Kidney (tissue), 14 donors: ENCODE data around the gene ZBTB46. TPM values are rescaled to one million over a fixed set of nuclear protein-coding genes. Genes with fewer than 3 reads are reported as not detected.
A peak's percentile ranks its signal among the peaks of the same experiment; 100 is the strongest.
"Not testable (repeated sequence)": the region's sequence is repeated elsewhere in the genome, so short reads cannot be mapped to it uniquely, and the experiment has no call there.

Experiments used
- DNase-seq, 5 donors: peaks; one replicate each; pipeline ENCODE4 v3.0.0-alpha.2; 2013 to 2020
- FAIRE-seq: peaks from 2 replicates; lab custom pipeline; 2012; peaks lifted over from hg19 to GRCh38; lab: Jason Lieb, UNC
- H3K27ac ChIP-seq, 2 donors: one replicate each; pipeline ENCODE4 v1.7.0; 2013; ENCODE audit warnings: low read depth in 2 of 2, low read length in 2 of 2, inconsistent platforms in 1 of 2
- H3K27me3 ChIP-seq: one replicate; pipeline ENCODE4 v1.7.1; 2013; ENCODE audit warnings: low read length, inconsistent platforms; ENCODE audit not compliant: control insufficient read depth, insufficient read depth
- H3K36me3 ChIP-seq, 3 donors: one replicate each; pipeline versions ENCODE4 v1.7.0 to v1.7.1; 2013; ENCODE audit warnings: low read length in 3 of 3, control low read depth in 1 of 3, inconsistent platforms in 1 of 3; ENCODE audit not compliant: insufficient read depth in 3 of 3, control insufficient read depth in 2 of 3
- H3K4me1 ChIP-seq, 3 donors: one replicate each; pipeline versions ENCODE4 v1.7.0 to v1.7.1; 2013; ENCODE audit warnings: low read length in 3 of 3, inconsistent platforms in 1 of 3, low read depth in 1 of 3; ENCODE audit not compliant: control insufficient read depth in 2 of 3, insufficient read depth in 2 of 3
- H3K4me3 ChIP-seq, 3 donors: one replicate each; pipeline versions ENCODE4 v1.7.0 to v1.8.1; 2013; ENCODE audit warnings: low read length in 3 of 3, control low read depth in 1 of 3, inconsistent platforms in 1 of 3
- H3K9ac ChIP-seq, 3 donors: one replicate each; pipeline versions ENCODE4 v1.7.0 to v1.7.1; 2013; ENCODE audit warnings: low read length in 3 of 3, control low read depth in 1 of 3, inconsistent platforms in 1 of 3
- H3K9me3 ChIP-seq, 3 donors: one replicate each; pipeline versions ENCODE4 v1.7.0 to v1.7.1; 2013; ENCODE audit warnings: low read length in 3 of 3, control low read depth in 1 of 3, inconsistent platforms in 1 of 3; ENCODE audit not compliant: control insufficient read depth in 2 of 3, insufficient read depth in 1 of 3
- CTCF ChIP-seq: IDR thresholded peaks from 3 replicates; pipeline ENCODE4 v1.5.1; 2012; ENCODE audit warnings: mild to moderate bottlenecking, moderate library complexity, borderline replicate concordance; ENCODE audit not compliant: insufficient read depth; ENCODE audit errors: extremely low read depth
- intact Hi-C: fragments of 100-400 bp; cut with DNase I; formaldehyde crosslinking; loops from one replicate; pipeline ENCODE4 v1.11.1; 2022
- polyA plus RNA-seq: library from polyadenylated mRNA; stranded (reverse); fragments of 350-450 nt; fragmentation: Illumina TruSeq; extraction: RNeasy Lipid Tissue Mini Kit (QIAGEN cat#74804); gene quantifications from one replicate; pipeline ENCODE4 v1.2.3, GENCODE V29; 2014; ENCODE audit warnings: low read depth, low replicate concordance; ENCODE audit not compliant: insufficient read depth
- total RNA-seq: library from RNA; stranded (reverse); fragmentation: NEBNext Ultra II Directional; extraction: Animal tissue kit (Norgen Biotek cat#: 25700); gene quantifications from one replicate; pipeline ENCODE4 v1.2.1, GENCODE V29; 2021
- donor health status: control.
- donor health status: control.
- donor health status: control.
- donor health status: control.
- donor health status: control.
- donor health status: DM: yes; HTN: yes; CAD: no.
- donor health status: Normal renal cell carcinoma (clear cell type).

The ZBTB46 gene
- total and polyA plus RNA-seq, 2 donors from 2014 or later: 4.5 to 24.0 TPM

GRCh38 chr20:63855363-63856097 lies 24.5 kb upstream of the ZBTB46 start:
- no peaks in the 10 kb centered on the region for H3K27me3 ChIP-seq
- H3K4me3 ChIP-seq: no peak overlapping the region
- intact Hi-C loops: no loop called here
- H3K4me1 ChIP-seq: peaks cover 7 to 48% (median 25%) of the 10 kb centered on the region in 3 donors
- H3K9ac ChIP-seq: no peak overlapping the region
- H3K27ac ChIP-seq: peak overlapping the region in 1 of 2 donors; percentile 37
- H3K9me3 ChIP-seq: no peaks in the 10 kb centered on the region
- FAIRE-seq (no peak), DNase-seq (peak in 3 of 5 donors; percentile 54 to 78 (median 70))
- no peak for TF ChIP-seq CTCF
- no peaks in the 10 kb centered on the region for H3K36me3 ChIP-seq

- no peak overlapping the region for H3K4me3 ChIP-seq
- FAIRE-seq: no peak
- H3K27ac ChIP-seq: peak overlapping the region; percentile 48 to 71
- peak in 4 of 5 donors; percentile 40 to 84 (median 70) for DNase-seq
- no peak overlapping the region for H3K9ac ChIP-seq
- H3K27me3 ChIP-seq: no peaks in the 10 kb centered on the region
- intact Hi-C loops: no loop called here
- H3K4me1 ChIP-seq: peaks cover 7 to 48% (median 25%) of the 10 kb centered on the region in 3 donors
- H3K36me3 ChIP-seq: no peaks in the 10 kb centered on the region
- H3K9me3 ChIP-seq: no peaks in the 10 kb centered on the region
- TF ChIP-seq CTCF: no peak
Measured at GRCh38 chr20:63854766-63855362, 23.8 kb upstream of the ZBTB46 start.

- Histone ChIP-seq H3K4me3 (no peak overlapping the region), H3K36me3 (no peaks in the 10 kb centered on the region), H3K4me1 (peaks cover 4 to 42% (median 19%) of the 10 kb centered on the region in 3 donors), H3K9ac (no peak overlapping the region), H3K27ac (peak overlapping the region; percentile 48 to 71), H3K27me3 (no peaks in the 10 kb centered on the region), H3K9me3 (no peaks in the 10 kb centered on the region)
- intact Hi-C loops: no loop called here
- DNase-seq (peak in 4 of 5 donors; percentile 45 to 82 (median 74)), FAIRE-seq (no peak)
- no peak for TF ChIP-seq CTCF
Measured at GRCh38 chr20:63854069-63854765, 23.2 kb upstream of the ZBTB46 start.

- H3K9me3 ChIP-seq, intact Hi-C loops, H3K36me3 ChIP-seq, H3K9ac ChIP-seq, DNase-seq, FAIRE-seq, H3K4me3 ChIP-seq, H3K27me3 ChIP-seq: not testable (repeated sequence)
- H3K27ac ChIP-seq: peak overlapping the region in 1 of 2 donors; percentile 63
- peaks cover 0 to 38% (median 17%) of the 10 kb centered on the region in 3 donors for H3K4me1 ChIP-seq
Measured at GRCh38 chr20:63853733-63854068, 22.6 kb upstream of the ZBTB46 start.

- H3K27me3 ChIP-seq, H3K9me3 ChIP-seq, H3K9ac ChIP-seq, H3K27ac ChIP-seq, FAIRE-seq, DNase-seq, intact Hi-C loops, H3K4me3 ChIP-seq, H3K36me3 ChIP-seq: not testable (repeated sequence)
- H3K4me1 ChIP-seq: peaks cover 5 to 34% (median 5%) of the 10 kb centered on the region in 3 donors
Measured at GRCh38 chr20:63851548-63851943, 20.5 kb upstream of the ZBTB46 start.
